Measurements from ENCODE around the gene E2F7. TPM values are rescaled to one million over a fixed set of nuclear protein-coding genes. Genes with fewer than 3 reads are reported as not detected.

The E2F7 gene
- total RNA-seq, 1 experiment from 2014 or later: 19.5 TPM

GRCh38 chr12:77060136-77060882 lies 5.1 kb downstream of the E2F7 start:
- no peaks in the 10 kb centered on the region for H3K27me3 ChIP-seq (ENCODE audit: insufficient read depth, low read length)
- H3K27ac ChIP-seq (ENCODE audit: low read depth, low read length): no peak overlapping the region
- peaks cover 84% of the 10 kb centered on the region for H3K79me2 ChIP-seq (ENCODE audit: insufficient read depth, low read length)
- no peak overlapping the region for H3K4me2 ChIP-seq (ENCODE audit: low read length)
- ChIA-PET RAD21 (ENCODE audit: low non-redundant PET in 1 of 2, low total read pairs in 2 of 2, uncharacterized antibody in 2 of 2, unreplicated experiment in 2 of 2) (no interaction called here), POLR2A (interaction anchor here (1.2 kb wide), 1 partner anchor 11 kb away, joined by 3 read pairs; no protein-coding TSS in a partner anchor), CTCF (no interaction called here)
- no peaks in the 10 kb centered on the region for H3K9me2 ChIP-seq (ENCODE audit: insufficient read depth)
- H3K9ac ChIP-seq (ENCODE audit: low read length): no peak overlapping the region
- peaks cover 7 to 27% of the 10 kb centered on the region in 2 experiments; a peak in 2 of 4 replicates for H3K4me1 ChIP-seq (ENCODE audit: control insufficient read depth in 1 of 2, insufficient read depth in 2 of 2, low read length in 2 of 2)
- H4K20me1 ChIP-seq (ENCODE audit: insufficient read depth): no peaks in the 10 kb centered on the region
- DNase-seq (ENCODE audit: low read depth, low spot score) (no peak), ATAC-seq (no peak)
- peaks cover 5 to 40% of the 10 kb centered on the region in 2 experiments; a peak in 3 of 4 replicates for H3K36me3 ChIP-seq (ENCODE audit: control insufficient read depth in 1 of 2, insufficient read depth in 2 of 2, low read length in 2 of 2)
- no peak overlapping the region for H2AFZ ChIP-seq (ENCODE audit: low read depth, low read length, poor library complexity, severe bottlenecking)
- TF ChIP-seq FOSL1 (IDR thresholded peaks at IDR 0.05; ENCODE audit: low read depth): no peak
- no peak for TF ChIP-seq EGR1 (IDR thresholded peaks at IDR 0.05; ENCODE audit: low read depth)
- TF ChIP-seq CBX3 (IDR thresholded peaks at IDR 0.05; ENCODE audit: low read depth): no peak
- no peak for TF ChIP-seq ZNF274 (IDR thresholded peaks at IDR 0.05; ENCODE audit: low read depth, low read length)
- no peak for TF ChIP-seq JUND (IDR thresholded peaks at IDR 0.05)
- no peak for TF ChIP-seq ELF1 (IDR thresholded peaks at IDR 0.05; ENCODE audit: borderline replicate concordance, low read depth)
- TF ChIP-seq YY1 (IDR thresholded peaks at IDR 0.05; ENCODE audit: extremely low read depth, insufficient replicate concordance, low read depth, low read length): no peak
- TF ChIP-seq ZFX (IDR thresholded peaks at IDR 0.05): no peak
- TF ChIP-seq ATF3 (IDR thresholded peaks at IDR 0.05): no peak
- no peak for TF ChIP-seq CTCF (IDR thresholded peaks at IDR 0.05 in 2 of 3, conservative IDR thresholded peaks at IDR 0.05 in 1 of 3; ENCODE audit: borderline replicate concordance in 1 of 3, insufficient read depth in 1 of 3, low read depth in 2 of 3, low read length in 2 of 3)
- no peak for TF ChIP-seq EZH2phosphoT487 (IDR thresholded peaks at IDR 0.05; ENCODE audit: borderline replicate concordance)
- TF ChIP-seq RAD21 (IDR thresholded peaks at IDR 0.05; ENCODE audit: low read depth): no peak
- no peak for TF ChIP-seq POLR2A (IDR thresholded peaks at IDR 0.05; ENCODE audit: borderline replicate concordance, extremely low read depth, insufficient read depth, insufficient read length)
- no peak for TF ChIP-seq SIN3A (IDR thresholded peaks at IDR 0.05; ENCODE audit: low read depth)
- TF ChIP-seq, protein P1, sequence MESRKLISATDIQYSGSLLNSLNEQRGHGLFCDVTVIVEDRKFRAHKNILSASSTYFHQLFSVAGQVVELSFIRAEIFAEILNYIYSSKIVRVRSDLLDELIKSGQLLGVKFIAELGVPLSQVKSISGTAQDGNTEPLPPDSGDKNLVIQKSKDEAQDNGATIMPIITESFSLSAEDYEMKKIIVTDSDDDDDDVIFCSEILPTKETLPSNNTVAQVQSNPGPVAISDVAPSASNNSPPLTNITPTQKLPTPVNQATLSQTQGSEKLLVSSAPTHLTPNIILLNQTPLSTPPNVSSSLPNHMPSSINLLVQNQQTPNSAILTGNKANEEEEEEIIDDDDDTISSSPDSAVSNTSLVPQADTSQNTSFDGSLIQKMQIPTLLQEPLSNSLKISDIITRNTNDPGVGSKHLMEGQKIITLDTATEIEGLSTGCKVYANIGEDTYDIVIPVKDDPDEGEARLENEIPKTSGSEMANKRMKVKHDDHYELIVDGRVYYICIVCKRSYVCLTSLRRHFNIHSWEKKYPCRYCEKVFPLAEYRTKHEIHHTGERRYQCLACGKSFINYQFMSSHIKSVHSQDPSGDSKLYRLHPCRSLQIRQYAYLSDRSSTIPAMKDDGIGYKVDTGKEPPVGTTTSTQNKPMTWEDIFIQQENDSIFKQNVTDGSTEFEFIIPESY (IDR thresholded peaks at IDR 0.05; ENCODE audit: extremely low read depth, insufficient replicate concordance, low read length): no peak
- TF ChIP-seq CEBPB (IDR thresholded peaks at IDR 0.05; ENCODE audit: low read depth): no peak
- no peak for TF ChIP-seq POLR2AphosphoS5 (IDR thresholded peaks at IDR 0.05; ENCODE audit: low read depth, low read length)
- no TSS peak for BruUV-seq (replicated peaks)
- no peak overlapping the region for H3K4me3 ChIP-seq (replicated peaks in 1 of 2; ENCODE audit: low read depth in 1 of 2, low read length in 2 of 2)
- intact Hi-C loops (cut with micrococcal nuclease): loop anchor here (10.0 kb wide), 2 partner anchors 264 to 874 kb away; no protein-coding TSS in a partner anchor
- no peaks in the 10 kb centered on the region for H3K9me3 ChIP-seq (ENCODE audit: control insufficient read depth in 1 of 2, insufficient read depth in 1 of 2, low read depth in 1 of 2, low read length in 2 of 2)
